Neural progenitor cell (in vitro differentiated cells): Measurements from ENCODE around the gene MAPK13. TPM values are rescaled to one million over a fixed set of nuclear protein-coding genes. Genes with fewer than 3 reads are reported as not detected.

ENCODE experiments used
- DNase-seq: peaks from one replicate; pipeline ENCODE4 v3.0.0-alpha.2; 2016; ENCODE audit warnings: low spot score
- H2AFZ ChIP-seq: fragments of 200-600 bp; sonication (generic); replicated peaks from 2 replicates; pipeline ENCODE4 v1.6.1; 2016; ENCODE audit warnings: antibody characterized with exemption
- H3F3A ChIP-seq: fragments of 200-600 bp; sonication (generic); 2 replicates; pipeline ENCODE4 v1.6.1; 2016; ENCODE audit warnings: antibody characterized with exemption, low read depth
- H3K27ac ChIP-seq: fragments of 200-600 bp; sonication (generic); 2 replicates; pipeline ENCODE4 v1.5.1; 2016; ENCODE audit warnings: mild to moderate bottlenecking
- H3K27me3 ChIP-seq: fragments of 200-600 bp; sonication (generic); 2 replicates; pipeline ENCODE4 v1.6.1; 2016; ENCODE audit warnings: mild to moderate bottlenecking, moderate library complexity
- H3K36me3 ChIP-seq: fragments of 200-600 bp; sonication (generic); 2 replicates; pipeline ENCODE4 v1.5.1; 2016
- H3K4me1 ChIP-seq: fragments of 200-600 bp; sonication (generic); 2 replicates; pipeline ENCODE4 v1.6.1; 2016; ENCODE audit warnings: mixed run types
- H3K4me2 ChIP-seq: fragments of 200-600 bp; sonication (generic); 2 replicates; pipeline ENCODE4 v1.6.1; 2016
- H3K4me3 ChIP-seq: fragments of 200-600 bp; sonication (generic); 2 replicates; pipeline ENCODE4 v1.5.1; 2016
- H3K79me2 ChIP-seq: fragments of 200-600 bp; sonication (generic); 2 replicates; pipeline ENCODE4 v1.6.1; 2016; ENCODE audit warnings: low read depth
- H3K9ac ChIP-seq: fragments of 200-600 bp; sonication (generic); 2 replicates; pipeline ENCODE4 v1.6.1; 2016
- H3K9me3 ChIP-seq: fragments of 200-600 bp; sonication (generic); 2 replicates; pipeline ENCODE4 v1.5.1; 2016; ENCODE audit warnings: low read depth
- H4K20me1 ChIP-seq: fragments of 200-600 bp; sonication (generic); 2 replicates; pipeline ENCODE4 v1.6.1; 2016; ENCODE audit warnings: low read depth
- H3K27ac Mint-ChIP-seq: 3 replicates; pipeline ENCODE4 v1.8.0; 2021; ENCODE audit warnings: mixed read lengths
- H3K27me3 Mint-ChIP-seq: 2 replicates; pipeline ENCODE4 v1.8.0; 2022; ENCODE audit warnings: low read depth, mild to moderate bottlenecking, inconsistent platforms, moderate library complexity, mixed read lengths; ENCODE audit not compliant: insufficient read depth
- H3K36me3 Mint-ChIP-seq: 3 replicates; pipeline ENCODE4 v1.8.0; 2021; ENCODE audit warnings: mixed read lengths
- H3K4me1 Mint-ChIP-seq: 3 replicates; pipeline ENCODE4 v1.8.0; 2021; ENCODE audit warnings: mixed read lengths
- H3K4me3 Mint-ChIP-seq: 3 replicates; pipeline ENCODE4 v1.8.0; 2021; ENCODE audit warnings: mild to moderate bottlenecking, moderate library complexity, mixed read lengths
- H3K9me3 Mint-ChIP-seq: 3 replicates; pipeline ENCODE4 v1.8.0; 2020; ENCODE audit warnings: mixed read lengths
- EZH2 ChIP-seq: fragments of 200-600 bp; sonication (generic); IDR thresholded peaks from 2 replicates; pipeline ENCODE4 v1.6.1; 2017; ENCODE audit warnings: antibody characterized with exemption, mild to moderate bottlenecking, moderate library complexity
- EZH2phosphoT487 ChIP-seq: fragments of 200-600 bp; sonication (generic); IDR thresholded peaks from 2 replicates; pipeline ENCODE4 v1.6.1; 2017; ENCODE audit warnings: antibody characterized with exemption
- total RNA-seq: library from RNA; depleted of rRNA; stranded (reverse); fragments of >200 nt; gene quantifications from 2 replicates; pipeline ENCODE4 v1.2.3, GENCODE V29; 2015; ENCODE audit warnings: low replicate concordance
- TF ChIP-seq, protein P1 (sequence below): fragments of 200-600 bp; sonication (generic); IDR thresholded peaks from 2 replicates; pipeline ENCODE4 v1.5.1; 2017; ENCODE audit warnings: antibody characterized with exemption, mild to moderate bottlenecking

The MAPK13 gene
- total RNA-seq, 1 donor from 2014 or later, result 0.13 TPM

DNA sequence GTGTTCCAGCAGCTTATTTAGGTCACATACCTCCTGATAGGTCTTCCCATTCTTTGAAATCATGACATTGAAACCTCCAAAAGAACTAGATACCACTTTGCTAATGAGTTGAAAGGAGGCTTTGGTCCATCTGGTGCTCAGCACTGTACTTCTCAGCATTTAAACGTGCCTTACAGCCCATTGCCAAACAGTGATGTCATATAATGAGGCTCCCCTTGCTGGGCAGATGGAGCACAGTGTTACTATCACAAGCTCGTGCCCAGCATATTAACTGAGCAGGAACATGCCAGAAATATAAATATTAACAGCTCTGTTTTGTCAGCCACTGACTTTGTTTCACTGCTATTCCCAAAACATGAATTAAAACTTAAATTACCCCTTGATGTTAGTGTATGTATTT lies 25.5 kb upstream of the MAPK13 start:
- Histone ChIP-seq H3K79me2 (no peaks in the 10 kb centered on the region), H3K27ac (no peak overlapping the region), H3F3A (peaks cover 4% of the 10 kb centered on the region), H3K4me2 (no peak overlapping the region), H4K20me1 (no peaks in the 10 kb centered on the region), H3K9ac (no peak overlapping the region), H3K9me3 (no peaks in the 10 kb centered on the region), H3K27me3 (no peaks in the 10 kb centered on the region), H2AFZ (no peak overlapping the region), H3K4me3 (no peak overlapping the region), H3K4me1 (no peaks in the 10 kb centered on the region), H3K36me3 (no peaks in the 10 kb centered on the region)
- Mint-ChIP-seq H3K4me3 (no peak overlapping the region), H3K4me1 (no peaks in the 10 kb centered on the region), H3K9me3 (no peaks in the 10 kb centered on the region), H3K27me3 (no peaks in the 10 kb centered on the region), H3K27ac (no peak overlapping the region), H3K36me3 (peaks cover 30% of the 10 kb centered on the region)
- no peak for DNase-seq
- TF ChIP-seq, protein P1, sequence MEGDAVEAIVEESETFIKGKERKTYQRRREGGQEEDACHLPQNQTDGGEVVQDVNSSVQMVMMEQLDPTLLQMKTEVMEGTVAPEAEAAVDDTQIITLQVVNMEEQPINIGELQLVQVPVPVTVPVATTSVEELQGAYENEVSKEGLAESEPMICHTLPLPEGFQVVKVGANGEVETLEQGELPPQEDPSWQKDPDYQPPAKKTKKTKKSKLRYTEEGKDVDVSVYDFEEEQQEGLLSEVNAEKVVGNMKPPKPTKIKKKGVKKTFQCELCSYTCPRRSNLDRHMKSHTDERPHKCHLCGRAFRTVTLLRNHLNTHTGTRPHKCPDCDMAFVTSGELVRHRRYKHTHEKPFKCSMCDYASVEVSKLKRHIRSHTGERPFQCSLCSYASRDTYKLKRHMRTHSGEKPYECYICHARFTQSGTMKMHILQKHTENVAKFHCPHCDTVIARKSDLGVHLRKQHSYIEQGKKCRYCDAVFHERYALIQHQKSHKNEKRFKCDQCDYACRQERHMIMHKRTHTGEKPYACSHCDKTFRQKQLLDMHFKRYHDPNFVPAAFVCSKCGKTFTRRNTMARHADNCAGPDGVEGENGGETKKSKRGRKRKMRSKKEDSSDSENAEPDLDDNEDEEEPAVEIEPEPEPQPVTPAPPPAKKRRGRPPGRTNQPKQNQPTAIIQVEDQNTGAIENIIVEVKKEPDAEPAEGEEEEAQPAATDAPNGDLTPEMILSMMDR, result no peak
- TF ChIP-seq EZH2phosphoT487, result no peak

DNA sequence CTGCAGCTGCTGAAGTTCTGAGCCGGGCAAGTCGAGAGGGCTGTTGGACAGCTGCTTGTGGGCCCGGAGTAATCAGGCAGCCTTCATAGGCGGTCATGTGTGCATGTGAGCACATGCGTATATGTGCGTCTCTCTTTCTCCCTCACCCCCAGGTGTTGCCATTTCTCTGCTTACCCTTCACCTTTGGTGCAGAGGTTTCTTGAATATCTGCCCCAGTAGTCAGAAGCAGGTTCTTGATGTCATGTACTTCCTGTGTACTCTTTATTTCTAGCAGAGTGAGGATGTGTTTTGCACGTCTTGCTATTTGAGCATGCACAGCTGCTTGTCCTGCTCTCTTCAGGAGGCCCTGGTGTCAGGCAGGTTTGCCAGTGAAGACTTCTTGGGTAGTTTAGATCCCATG lies 21.2 kb upstream of the MAPK13 start:
- no peak overlapping the region for H3K4me2 ChIP-seq
- no peak for DNase-seq
- H3K4me1 ChIP-seq, result peaks cover 5% of the 10 kb centered on the region
- no peak overlapping the region for H2AFZ ChIP-seq
- no peaks in the 10 kb centered on the region for H4K20me1 ChIP-seq
- Mint-ChIP-seq H3K9me3 (no peaks in the 10 kb centered on the region), H3K27ac (no peak overlapping the region), H3K4me1 (peaks cover 8% of the 10 kb centered on the region), H3K27me3 (no peaks in the 10 kb centered on the region), H3K36me3 (peaks cover 25% of the 10 kb centered on the region), H3K4me3 (no peak overlapping the region)
- TF ChIP-seq EZH2 (no peak), EZH2phosphoT487 (no peak)
- TF ChIP-seq, protein P1, result no peak
- no peak overlapping the region for H3K27ac ChIP-seq
- peaks cover 10% of the 10 kb centered on the region for H3F3A ChIP-seq
- no peaks in the 10 kb centered on the region for H3K36me3 ChIP-seq
- H3K9me3 ChIP-seq, result no peaks in the 10 kb centered on the region
- H3K27me3 ChIP-seq, result no peaks in the 10 kb centered on the region
- H3K9ac ChIP-seq, result no peak overlapping the region
- H3K4me3 ChIP-seq, result no peak overlapping the region
- H3K79me2 ChIP-seq, result no peaks in the 10 kb centered on the region

- DNase-seq, result no peak
- Histone ChIP-seq H3K4me3 (no peak overlapping the region), H3K79me2 (no peaks in the 10 kb centered on the region), H3K4me1 (peaks cover 5% of the 10 kb centered on the region), H3K27ac (no peak overlapping the region), H3K9me3 (no peaks in the 10 kb centered on the region), H3K9ac (no peak overlapping the region), H3F3A (peaks cover 10% of the 10 kb centered on the region), H3K36me3 (no peaks in the 10 kb centered on the region), H3K4me2 (no peak overlapping the region), H4K20me1 (no peaks in the 10 kb centered on the region), H2AFZ (no peak overlapping the region), H3K27me3 (no peaks in the 10 kb centered on the region)
- peaks cover 8% of the 10 kb centered on the region for H3K4me1 Mint-ChIP-seq
- H3K36me3 Mint-ChIP-seq, result peaks cover 24% of the 10 kb centered on the region
- no peak for TF ChIP-seq EZH2phosphoT487
- TF ChIP-seq EZH2, result no peak
- TF ChIP-seq, protein P1, result no peak
- H3K27ac Mint-ChIP-seq, result no peak overlapping the region
- no peak overlapping the region for H3K4me3 Mint-ChIP-seq
- H3K9me3 Mint-ChIP-seq, result no peaks in the 10 kb centered on the region
- H3K27me3 Mint-ChIP-seq, result no peaks in the 10 kb centered on the region
Measured at GRCh38 chr6:36110050-36110449, 20.3 kb upstream of the MAPK13 start.

- Histone ChIP-seq H3K36me3 (no peaks in the 10 kb centered on the region), H3K27me3 (no peaks in the 10 kb centered on the region), H3K9ac (no peak overlapping the region), H3K4me1 (peaks cover 5% of the 10 kb centered on the region), H3K79me2 (no peaks in the 10 kb centered on the region), H3K4me3 (no peak overlapping the region), H3F3A (peaks cover 10% of the 10 kb centered on the region), H3K27ac (no peak overlapping the region), H3K9me3 (no peaks in the 10 kb centered on the region), H2AFZ (no peak overlapping the region), H3K4me2 (no peak overlapping the region), H4K20me1 (no peaks in the 10 kb centered on the region)
- Mint-ChIP-seq H3K9me3 (no peaks in the 10 kb centered on the region), H3K27ac (no peak overlapping the region), H3K4me1 (peaks cover 8% of the 10 kb centered on the region), H3K36me3 (peaks cover 24% of the 10 kb centered on the region), H3K4me3 (no peak overlapping the region), H3K27me3 (no peaks in the 10 kb centered on the region)
- TF ChIP-seq EZH2, result no peak
- no peak for TF ChIP-seq EZH2phosphoT487
- TF ChIP-seq, protein P1, result no peak
- no peak for DNase-seq
Measured at GRCh38 chr6:36110863-36111262, 19.4 kb upstream of the MAPK13 start.
